ENCODE results near the gene LIMCH1.

DNA sequence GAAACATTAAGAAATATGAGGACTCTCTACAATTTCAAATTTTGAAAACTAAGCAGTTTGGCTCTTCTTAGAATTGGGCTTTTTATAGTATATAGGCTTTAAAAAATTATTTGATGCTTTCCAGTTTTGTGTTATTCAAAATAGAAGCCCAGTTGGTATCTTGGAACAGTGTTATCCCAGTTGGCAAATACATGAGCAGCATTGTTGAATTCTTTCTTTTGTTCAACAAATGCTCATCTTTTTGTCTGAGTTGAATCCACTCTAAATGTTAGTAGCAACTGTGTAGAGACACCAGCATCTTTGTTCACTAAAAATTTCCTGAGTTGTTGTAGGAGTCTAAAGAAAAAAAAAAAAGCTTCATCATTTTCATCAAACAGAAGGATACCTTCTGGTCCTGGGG is 41.0 kb upstream of the LIMCH1 start:
- TF ChIP-seq, protein P1, sequence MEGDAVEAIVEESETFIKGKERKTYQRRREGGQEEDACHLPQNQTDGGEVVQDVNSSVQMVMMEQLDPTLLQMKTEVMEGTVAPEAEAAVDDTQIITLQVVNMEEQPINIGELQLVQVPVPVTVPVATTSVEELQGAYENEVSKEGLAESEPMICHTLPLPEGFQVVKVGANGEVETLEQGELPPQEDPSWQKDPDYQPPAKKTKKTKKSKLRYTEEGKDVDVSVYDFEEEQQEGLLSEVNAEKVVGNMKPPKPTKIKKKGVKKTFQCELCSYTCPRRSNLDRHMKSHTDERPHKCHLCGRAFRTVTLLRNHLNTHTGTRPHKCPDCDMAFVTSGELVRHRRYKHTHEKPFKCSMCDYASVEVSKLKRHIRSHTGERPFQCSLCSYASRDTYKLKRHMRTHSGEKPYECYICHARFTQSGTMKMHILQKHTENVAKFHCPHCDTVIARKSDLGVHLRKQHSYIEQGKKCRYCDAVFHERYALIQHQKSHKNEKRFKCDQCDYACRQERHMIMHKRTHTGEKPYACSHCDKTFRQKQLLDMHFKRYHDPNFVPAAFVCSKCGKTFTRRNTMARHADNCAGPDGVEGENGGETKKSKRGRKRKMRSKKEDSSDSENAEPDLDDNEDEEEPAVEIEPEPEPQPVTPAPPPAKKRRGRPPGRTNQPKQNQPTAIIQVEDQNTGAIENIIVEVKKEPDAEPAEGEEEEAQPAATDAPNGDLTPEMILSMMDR (IDR thresholded peaks at IDR 0.05; ENCODE audit: borderline replicate concordance, extremely low read depth, low read length, poor library complexity, severe bottlenecking): no peak
- TF ChIP-seq EZH2 (IDR thresholded peaks at IDR 0.05; ENCODE audit: borderline replicate concordance, low read depth, low read length, severe bottlenecking): no peak

Measured in DND-41 (cell line).